Ishikawa (cell line): ENCODE measurements around the gene CAMKK1.

ENCODE experiments used
- CEBPB ChIP-seq: IDR thresholded peaks from 2 replicates; pipeline ENCODE4 v1.6.1; 2012
- YY1 ChIP-seq: IDR thresholded peaks from 2 replicates; pipeline ENCODE4 v1.6.1; 2012; ENCODE audit warnings: low read depth

DNA sequence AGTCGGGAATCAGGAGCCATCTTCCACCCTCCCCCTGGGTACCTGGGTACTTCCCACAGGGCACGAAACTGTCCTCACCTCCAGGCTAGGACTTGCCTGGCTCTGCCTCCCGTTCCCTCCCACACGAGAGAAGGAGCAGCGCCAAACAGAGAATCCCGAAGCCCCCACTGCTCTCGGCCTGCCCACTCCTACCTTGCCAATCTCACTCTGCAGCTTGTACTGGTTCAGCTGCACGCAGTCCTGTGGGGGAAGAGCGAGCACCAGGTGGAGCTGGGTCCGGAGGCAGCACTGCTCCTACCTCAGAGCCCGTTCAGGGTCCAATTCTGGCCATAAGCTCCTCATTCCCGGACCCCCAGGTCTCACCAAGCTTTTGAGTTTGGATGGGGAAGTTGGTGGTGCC is 8.7 kb downstream of the CAMKK1 start:
- TF ChIP-seq CEBPB: no peak
- no peak for TF ChIP-seq YY1
